Activated naive CD4-positive, alpha-beta T cell treated with anti-CD3 and anti-CD28 coated beads, Interleukin-2, amount 50 U/mL, for 72 hours (primary cell): Measurements from ENCODE around the gene NEXN. TPM values are rescaled to one million over a fixed set of nuclear protein-coding genes. Genes with fewer than 3 reads are reported as not detected.

ENCODE experiments used
- ATAC-seq, 2 donors: fragments of 150-1000 bp; cut with Tn5 transposase; 2 replicates each; pipeline ENCODE4 v1.10.0; 2021; ENCODE audit warnings: mild to moderate bottlenecking in 2 of 2, moderate library complexity in 2 of 2
- DNase-seq, 2 donors: peaks; one replicate each; pipeline ENCODE4 v3.0.0; 2021 to 2022; ENCODE audit warnings: low spot score in 2 of 2
- H3K27ac Mint-ChIP-seq, 2 donors: one replicate each; pipeline ENCODE4 v1.8.0; 2022; ENCODE audit warnings: mild to moderate bottlenecking in 2 of 2, mixed read lengths in 2 of 2
- H3K36me3 Mint-ChIP-seq, 2 donors: one replicate each; pipeline ENCODE4 v1.8.0; 2022; ENCODE audit warnings: mixed read lengths in 2 of 2
- H3K9me3 Mint-ChIP-seq, 2 donors: one replicate each; pipeline ENCODE4 v1.8.0; 2022; ENCODE audit warnings: mixed read lengths in 2 of 2
- total RNA-seq, 2 donors: library from RNA; stranded (reverse); gene quantifications; one replicate each; pipeline ENCODE4 v1.2.3, GENCODE V29; 2022

Gene NEXN
- total RNA-seq, 2 donors from 2014 or later = 1.3 to 1.6 TPM

GRCh38 chr1:77942400-77943140 lies 54.1 kb downstream of the NEXN start:
- ATAC-seq = no peak
- no peaks in the 10 kb centered on the region for H3K9me3 Mint-ChIP-seq
- H3K36me3 Mint-ChIP-seq = peaks cover 0 to 29% of the 10 kb centered on the region in 2 donors
- DNase-seq = no peak
- H3K27ac Mint-ChIP-seq = peak overlapping the region; percentile 5 to 23

GRCh38 chr1:77945345-77945744 lies 56.9 kb downstream of the NEXN start:
- Mint-ChIP-seq H3K9me3 (no peaks in the 10 kb centered on the region), H3K36me3 (peaks cover 0 to 48% of the 10 kb centered on the region in 2 donors), H3K27ac (no peak overlapping the region)
- no peak for DNase-seq
- ATAC-seq = no peak

GRCh38 chr1:77948841-77949424 lies 60.5 kb downstream of the NEXN start:
- Mint-ChIP-seq H3K9me3 (no peaks in the 10 kb centered on the region), H3K36me3 (peaks cover 0 to 50% of the 10 kb centered on the region in 2 donors), H3K27ac (peak overlapping the region in 1 of 2 donors; percentile 26)
- DNase-seq (no peak), ATAC-seq (no peak)

- Mint-ChIP-seq H3K27ac (peak overlapping the region; percentile 48 to 50), H3K36me3 (peaks cover 0 to 50% of the 10 kb centered on the region in 2 donors), H3K9me3 (no peaks in the 10 kb centered on the region)
- ATAC-seq (peak in 1 of 2 donors; percentile 67), DNase-seq (no peak)
Measured at GRCh38 chr1:77950873-77951272, 62.4 kb downstream of the NEXN start.

GRCh38 chr1:77951328-77951727 lies 62.9 kb downstream of the NEXN start:
- peak overlapping the region in 1 of 2 donors; percentile 48 for H3K27ac Mint-ChIP-seq
- H3K9me3 Mint-ChIP-seq = no peaks in the 10 kb centered on the region
- peaks cover 0 to 50% of the 10 kb centered on the region in 2 donors for H3K36me3 Mint-ChIP-seq
- no peak for ATAC-seq
- DNase-seq = no peak

GRCh38 chr1:77953907-77954306 lies 65.5 kb downstream of the NEXN start:
- Mint-ChIP-seq H3K27ac (peak overlapping the region in 1 of 2 donors; percentile 29), H3K36me3 (peaks cover 6 to 45% of the 10 kb centered on the region in 2 donors), H3K9me3 (no peaks in the 10 kb centered on the region)
- ATAC-seq (no peak), DNase-seq (no peak)

- Mint-ChIP-seq H3K27ac (no peak overlapping the region), H3K36me3 (peaks cover 7 to 42% of the 10 kb centered on the region in 2 donors), H3K9me3 (no peaks in the 10 kb centered on the region)
- ATAC-seq = no peak
- no peak for DNase-seq
Measured at GRCh38 chr1:77954521-77954920, 66.1 kb downstream of the NEXN start.

GRCh38 chr1:77955709-77956108 lies 67.3 kb downstream of the NEXN start:
- Mint-ChIP-seq H3K36me3 (peaks cover 10 to 49% of the 10 kb centered on the region in 2 donors), H3K9me3 (no peaks in the 10 kb centered on the region), H3K27ac (no peak overlapping the region)
- ATAC-seq (no peak), DNase-seq (no peak)

- DNase-seq = no peak
- Mint-ChIP-seq H3K9me3 (no peaks in the 10 kb centered on the region), H3K36me3 (peaks cover 17 to 57% of the 10 kb centered on the region in 2 donors), H3K27ac (no peak overlapping the region)
- no peak for ATAC-seq
Measured at GRCh38 chr1:77956464-77956863, 68.0 kb downstream of the NEXN start.

GRCh38 chr1:77958391-77958790 lies 70.0 kb downstream of the NEXN start:
- DNase-seq (no peak), ATAC-seq (no peak)
- Mint-ChIP-seq H3K27ac (peak overlapping the region; percentile 59 to 76), H3K36me3 (peaks cover 30 to 60% of the 10 kb centered on the region in 2 donors), H3K9me3 (no peaks in the 10 kb centered on the region)

GRCh38 chr1:77958850-77959249 lies 70.4 kb downstream of the NEXN start:
- peak overlapping the region; percentile 59 to 76 for H3K27ac Mint-ChIP-seq

GRCh38 chr1:77961392-77961791 lies 73.0 kb downstream of the NEXN start:
- Mint-ChIP-seq H3K36me3 (peaks cover 38 to 50% of the 10 kb centered on the region in 2 donors), H3K27ac (peak overlapping the region; percentile 2 to 38), H3K9me3 (no peaks in the 10 kb centered on the region)
- ATAC-seq (peak; percentile 74 to 85), DNase-seq (no peak)

More at GRCh38 chr1:77958850-77959249, 70.4 kb downstream of the NEXN start:
- Mint-ChIP-seq H3K36me3 (peaks cover 30 to 56% of the 10 kb centered on the region in 2 donors), H3K9me3 (no peaks in the 10 kb centered on the region)
- DNase-seq (no peak), ATAC-seq (no peak)

- Mint-ChIP-seq H3K9me3 (no peaks in the 10 kb centered on the region), H3K27ac (peak overlapping the region; percentile 54 to 66), H3K36me3 (peaks cover 34 to 46% of the 10 kb centered on the region in 2 donors)
- DNase-seq (no peak), ATAC-seq (peak; percentile 51 to 59)
Measured at GRCh38 chr1:77966291-77966690, 77.9 kb downstream of the NEXN start.

GRCh38 chr1:77970192-77970591 lies 81.8 kb downstream of the NEXN start:
- DNase-seq (no peak), ATAC-seq (peak in 1 of 2 donors; percentile 41)
- Mint-ChIP-seq H3K27ac (no peak overlapping the region), H3K9me3 (no peaks in the 10 kb centered on the region), H3K36me3 (peaks cover 22 to 54% of the 10 kb centered on the region in 2 donors)

GRCh38 chr1:77972080-77972479 lies 83.7 kb downstream of the NEXN start:
- DNase-seq = no peak
- H3K36me3 Mint-ChIP-seq = peaks cover 28 to 51% of the 10 kb centered on the region in 2 donors
- peak overlapping the region in 1 of 2 donors; percentile 86 for H3K27ac Mint-ChIP-seq
- no peak for ATAC-seq
- no peaks in the 10 kb centered on the region for H3K9me3 Mint-ChIP-seq

GRCh38 chr1:77975386-77975785 lies 87.0 kb downstream of the NEXN start:
- peaks cover 21 to 33% of the 10 kb centered on the region in 2 donors for H3K36me3 Mint-ChIP-seq
- ATAC-seq = peak in 1 of 2 donors; percentile 7
- H3K9me3 Mint-ChIP-seq = no peaks in the 10 kb centered on the region
- DNase-seq = no peak
- H3K27ac Mint-ChIP-seq = peak overlapping the region in 1 of 2 donors; percentile 96

GRCh38 chr1:77975907-77976306 lies 87.5 kb downstream of the NEXN start:
- DNase-seq (no peak), ATAC-seq (no peak)
- peaks cover 21 to 33% of the 10 kb centered on the region in 2 donors for H3K36me3 Mint-ChIP-seq
- H3K9me3 Mint-ChIP-seq = no peaks in the 10 kb centered on the region
- H3K27ac Mint-ChIP-seq = peak overlapping the region in 1 of 2 donors; percentile 96
